SU-DHL-6 (cell line): ENCODE measurements around the gene SLCO4A1.

Experiments used
- EZH2phosphoT487 ChIP-seq: fragments of 200-600 bp; sonication (generic), shearing (Covaris generic); conservative IDR thresholded peaks from 2 replicates; pipeline ENCODE4 v1.6.1; 2018; ENCODE audit warnings: mild to moderate bottlenecking, antibody characterized with exemption, low read length, moderate library complexity, mixed read lengths
- TF ChIP-seq, protein P1 (sequence below): fragments of 200-600 bp; sonication (generic); IDR thresholded peaks from one replicate; pipeline ENCODE4 v1.5.1; 2017; ENCODE audit warnings: antibody characterized with exemption, mild to moderate bottlenecking, low read length, moderate library complexity; ENCODE audit not compliant: insufficient read depth, poor library complexity, severe bottlenecking

- TF ChIP-seq, protein P1, sequence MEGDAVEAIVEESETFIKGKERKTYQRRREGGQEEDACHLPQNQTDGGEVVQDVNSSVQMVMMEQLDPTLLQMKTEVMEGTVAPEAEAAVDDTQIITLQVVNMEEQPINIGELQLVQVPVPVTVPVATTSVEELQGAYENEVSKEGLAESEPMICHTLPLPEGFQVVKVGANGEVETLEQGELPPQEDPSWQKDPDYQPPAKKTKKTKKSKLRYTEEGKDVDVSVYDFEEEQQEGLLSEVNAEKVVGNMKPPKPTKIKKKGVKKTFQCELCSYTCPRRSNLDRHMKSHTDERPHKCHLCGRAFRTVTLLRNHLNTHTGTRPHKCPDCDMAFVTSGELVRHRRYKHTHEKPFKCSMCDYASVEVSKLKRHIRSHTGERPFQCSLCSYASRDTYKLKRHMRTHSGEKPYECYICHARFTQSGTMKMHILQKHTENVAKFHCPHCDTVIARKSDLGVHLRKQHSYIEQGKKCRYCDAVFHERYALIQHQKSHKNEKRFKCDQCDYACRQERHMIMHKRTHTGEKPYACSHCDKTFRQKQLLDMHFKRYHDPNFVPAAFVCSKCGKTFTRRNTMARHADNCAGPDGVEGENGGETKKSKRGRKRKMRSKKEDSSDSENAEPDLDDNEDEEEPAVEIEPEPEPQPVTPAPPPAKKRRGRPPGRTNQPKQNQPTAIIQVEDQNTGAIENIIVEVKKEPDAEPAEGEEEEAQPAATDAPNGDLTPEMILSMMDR: no peak
- TF ChIP-seq EZH2phosphoT487: no peak
Measured at GRCh38 chr20:62595069-62595468, 47.2 kb upstream of the SLCO4A1 start.
